Lung (tissue), 12 donors: ENCODE measurements around the gene BIN1. TPM values are rescaled to one million over a fixed set of nuclear protein-coding genes. Genes with fewer than 3 reads are reported as not detected.

Experiments used
- ATAC-seq: fragments of 200-7000 bp; cut with Tn5 transposase; one replicate; pipeline ENCODE4 v1.9.1; 2020; ENCODE audit warnings: moderate number of reproducible peaks; ENCODE audit not compliant: insufficient read depth, low FRiP score
- DNase-seq, 3 donors: peaks; one replicate each; pipeline ENCODE4 v3.0.0-alpha.2; 2013 to 2017
- H3K27ac ChIP-seq, 2 donors: one replicate each; pipeline ENCODE4 v1.5.1; 2013; ENCODE audit warnings: mild to moderate bottlenecking in 2 of 2, moderate library complexity in 2 of 2, control low read depth in 1 of 2, inconsistent platforms in 1 of 2, low read depth in 1 of 2, low read length in 1 of 2
- H3K27me3 ChIP-seq, 3 donors: one replicate each; pipeline ENCODE4 v1.5.1; 2013; ENCODE audit warnings: low read length in 2 of 3; ENCODE audit not compliant: control insufficient read depth in 3 of 3, insufficient read depth in 3 of 3
- H3K36me3 ChIP-seq, 4 donors: one replicate each; pipeline ENCODE4 v1.5.1; 2013; ENCODE audit warnings: low read length in 4 of 4, mild to moderate bottlenecking in 1 of 4, moderate library complexity in 1 of 4; ENCODE audit not compliant: control insufficient read depth in 4 of 4, insufficient read depth in 4 of 4
- H3K4me1 ChIP-seq, 5 donors: one replicate each; pipeline ENCODE4 v1.5.1; 2013; ENCODE audit warnings: low read length in 5 of 5, mild to moderate bottlenecking in 2 of 5, moderate library complexity in 1 of 5; ENCODE audit not compliant: control insufficient read depth in 5 of 5, insufficient read depth in 5 of 5
- H3K4me3 ChIP-seq: one replicate; pipeline ENCODE4 v1.5.1; 2013; ENCODE audit warnings: mild to moderate bottlenecking, control low read depth, moderate library complexity
- H3K9ac ChIP-seq, 2 donors: one replicate each; pipeline ENCODE4 v1.5.1; 2013; ENCODE audit warnings: low read length in 2 of 2, control low read depth in 1 of 2; ENCODE audit not compliant: insufficient read depth in 1 of 2
- H3K9me3 ChIP-seq, 4 donors: one replicate each; pipeline ENCODE4 v1.5.1; 2013; ENCODE audit warnings: low read length in 3 of 4, mild to moderate bottlenecking in 1 of 4, moderate library complexity in 1 of 4; ENCODE audit not compliant: control insufficient read depth in 4 of 4, insufficient read depth in 3 of 4
- WGBS, 2 donors: extraction: QIAGEN DNeasy Blood & Tissue Kit; methylation state at CpG; one replicate each; pipeline ENCODE4 v1.1.7; 2013; 5-methylcytosine and 5-hydroxymethylcytosine counted together
- polyA plus RNA-seq, 2 donors: library from polyadenylated mRNA; stranded (reverse); fragments of 200-250 nt; gene quantifications; one replicate each; pipeline ENCODE4 v1.2.1, GENCODE V29; 2013
- total RNA-seq, 2 donors: library from RNA; depleted of rRNA in 1 of 2; stranded (reverse); fragments of >200 nt in 1 of 2; gene quantifications; one replicate each; pipeline ENCODE4 v1.2.1, GENCODE V29; 2014 to 2021
- TF ChIP-seq, protein P1 (sequence below): IDR thresholded peaks from 2 replicates; pipeline ENCODE4 v1.5.1; 2012; ENCODE audit warnings: mild to moderate bottlenecking; ENCODE audit errors: control extremely low read depth, extremely low read depth
- donor health status: control.
- donor health status: control.
- donor health status: Bipolar disorder and iron deficiency.
- donor health status: healthy.
- donor health status: DM: yes; HTN: yes; CAD: no.

The BIN1 gene
- total and polyA plus RNA-seq, 4 donors: 28.8 to 41.7 (median 36.2) TPM

GRCh38 chr2:127139766-127140165, 32.8 kb upstream of the BIN1 start:
- Histone ChIP-seq H3K27me3 (no peaks in the 10 kb centered on the region), H3K9me3 (peaks cover 0 to 2% (median 0%) of the 10 kb centered on the region in 4 donors)
- TF ChIP-seq, protein P1, sequence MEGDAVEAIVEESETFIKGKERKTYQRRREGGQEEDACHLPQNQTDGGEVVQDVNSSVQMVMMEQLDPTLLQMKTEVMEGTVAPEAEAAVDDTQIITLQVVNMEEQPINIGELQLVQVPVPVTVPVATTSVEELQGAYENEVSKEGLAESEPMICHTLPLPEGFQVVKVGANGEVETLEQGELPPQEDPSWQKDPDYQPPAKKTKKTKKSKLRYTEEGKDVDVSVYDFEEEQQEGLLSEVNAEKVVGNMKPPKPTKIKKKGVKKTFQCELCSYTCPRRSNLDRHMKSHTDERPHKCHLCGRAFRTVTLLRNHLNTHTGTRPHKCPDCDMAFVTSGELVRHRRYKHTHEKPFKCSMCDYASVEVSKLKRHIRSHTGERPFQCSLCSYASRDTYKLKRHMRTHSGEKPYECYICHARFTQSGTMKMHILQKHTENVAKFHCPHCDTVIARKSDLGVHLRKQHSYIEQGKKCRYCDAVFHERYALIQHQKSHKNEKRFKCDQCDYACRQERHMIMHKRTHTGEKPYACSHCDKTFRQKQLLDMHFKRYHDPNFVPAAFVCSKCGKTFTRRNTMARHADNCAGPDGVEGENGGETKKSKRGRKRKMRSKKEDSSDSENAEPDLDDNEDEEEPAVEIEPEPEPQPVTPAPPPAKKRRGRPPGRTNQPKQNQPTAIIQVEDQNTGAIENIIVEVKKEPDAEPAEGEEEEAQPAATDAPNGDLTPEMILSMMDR: no peak

GRCh38 chr2:127138281-127138680, 31.3 kb upstream of the BIN1 start:
- TF ChIP-seq, protein P1: no peak
- Histone ChIP-seq H3K9me3 (peaks cover 0 to 2% (median 0%) of the 10 kb centered on the region in 4 donors), H3K36me3 (no peaks in the 10 kb centered on the region), H3K27me3 (no peaks in the 10 kb centered on the region), H3K4me1 (peaks cover 0 to 2% (median 0%) of the 10 kb centered on the region in 5 donors), H3K9ac (no peak overlapping the region), H3K4me3 (no peak overlapping the region), H3K27ac (no peak overlapping the region)
- WGBS, 2 donors: 91 to 94% methylated on average over 10 to 12 of the region's 12 CpGs
- ATAC-seq (no peak), DNase-seq (no peak)

More at GRCh38 chr2:127139766-127140165, 32.8 kb upstream of the BIN1 start:
- Histone ChIP-seq H3K4me3 (no peak overlapping the region), H3K36me3 (no peaks in the 10 kb centered on the region), H3K9ac (no peak overlapping the region), H3K4me1 (peaks cover 0 to 3% (median 0%) of the 10 kb centered on the region in 5 donors), H3K27ac (no peak overlapping the region)
- ATAC-seq (no peak), DNase-seq (no peak)
- WGBS, 2 donors: 47 to 64% methylated on average over 2 of the region's 2 CpGs

GRCh38 chr2:127137741-127138140, 30.8 kb upstream of the BIN1 start:
- Histone ChIP-seq H3K4me3 (no peak overlapping the region), H3K27me3 (no peaks in the 10 kb centered on the region), H3K4me1 (peaks cover 0 to 2% (median 0%) of the 10 kb centered on the region in 5 donors), H3K9ac (no peak overlapping the region), H3K27ac (no peak overlapping the region), H3K9me3 (peaks cover 0 to 2% (median 0%) of the 10 kb centered on the region in 4 donors), H3K36me3 (no peaks in the 10 kb centered on the region)
- TF ChIP-seq, protein P1: no peak
- no peak for ATAC-seq
- whole genome bisulfite sequencing, 2 donors: 86 to 93% methylated on average over 15 of the region's 15 CpGs
- DNase-seq: no peak

GRCh38 chr2:127137225-127137624, 30.3 kb upstream of the BIN1 start:
- no peak overlapping the region for H3K27ac ChIP-seq
- no peak overlapping the region for H3K4me3 ChIP-seq
- H3K27me3 ChIP-seq: no peaks in the 10 kb centered on the region
- TF ChIP-seq, protein P1: no peak
- H3K4me1 ChIP-seq: peaks cover 0 to 2% (median 0%) of the 10 kb centered on the region in 5 donors
- DNase-seq (no peak), ATAC-seq (no peak)
- no peaks in the 10 kb centered on the region for H3K36me3 ChIP-seq
- H3K9me3 ChIP-seq: peaks cover 0 to 2% (median 0%) of the 10 kb centered on the region in 4 donors
- no peak overlapping the region for H3K9ac ChIP-seq
- 91 to 93% methylated on average over 12 of the region's 12 CpGs for WGBS, 2 donors
